B cell (primary cell): Measurements from ENCODE around the gene SIX1. TPM values are rescaled to one million over a fixed set of nuclear protein-coding genes. Genes with fewer than 3 reads are reported as not detected.

Experiments used
- ATAC-seq: fragments of 200-7000 bp; cut with Tn5 transposase; one replicate; pipeline ENCODE4 v1.10.0; 2021; ENCODE audit warnings: low read depth, mild to moderate bottlenecking, moderate number of reproducible peaks, moderate library complexity
- CTCF ChIA-PET: fragments of 350-600 bp; sonication (Branson Sonifier 250); formaldehyde crosslinking; loops from one replicate; lab custom pipeline; 2021; ENCODE audit warnings: antibody characterized with exemption, inconsistent platforms; lab: Charles Lee
- POLR2A ChIA-PET: fragments of 350-600 bp; sonication (Branson Sonifier 250); formaldehyde crosslinking; loops from one replicate; lab custom pipeline; 2021; ENCODE audit warnings: antibody characterized with exemption; lab: Charles Lee
- DNase-seq: peaks from one replicate; pipeline ENCODE4 v3.0.0; 2013
- H2AFZ ChIP-seq: 2 replicates; pipeline ENCODE4 v1.6.1; 2012; ENCODE audit warnings: mild to moderate bottlenecking, low read depth, low read length; ENCODE audit not compliant: insufficient read depth, poor library complexity, severe bottlenecking
- H3K27ac ChIP-seq, 2 donors: 1 replicate in 1 of 2; 2 replicates in 1 of 2; pipeline ENCODE4 v1.5.1; 2012 to 2013; ENCODE audit warnings: low read length in 2 of 2, mild to moderate bottlenecking in 2 of 2, moderate library complexity in 1 of 2
- H3K27me3 ChIP-seq, 4 experiments: fragments of 200-600 bp in 1 of 4; sonication (generic) in 1 of 4; replicated peaks in 1 of 4; 1 replicate in 2 of 4; 2 replicates in 2 of 4; pipeline versions ENCODE4 v1.6.1 to v1.7.0; 2013 to 2016; ENCODE audit warnings: low read length in 3 of 4, mild to moderate bottlenecking in 2 of 4, mixed read lengths in 1 of 4, moderate library complexity in 1 of 4; ENCODE audit not compliant: insufficient read depth in 4 of 4, control insufficient read depth in 3 of 4; ENCODE audit errors: control extremely low read depth in 1 of 4
- H3K36me3 ChIP-seq, 2 experiments: replicated peaks in 1 of 2; 1 replicate in 1 of 2; 2 replicates in 1 of 2; pipeline versions ENCODE4 v1.6.1 to v1.7.1; 2013; ENCODE audit warnings: low read length in 1 of 2; ENCODE audit not compliant: insufficient read depth in 2 of 2, control insufficient read depth in 1 of 2; ENCODE audit errors: control extremely low read depth in 1 of 2, extremely low read depth in 1 of 2
- H3K4me1 ChIP-seq, 2 donors: fragments of 200-600 bp in 1 of 2; sonication (generic) in 1 of 2; 1 replicate in 1 of 2; 2 replicates in 1 of 2; pipeline versions ENCODE4 v1.5.1 to v1.6.1; 2013 to 2017; ENCODE audit warnings: low read length in 2 of 2; ENCODE audit not compliant: control insufficient read depth in 2 of 2, insufficient read depth in 2 of 2
- H3K4me2 ChIP-seq: replicated peaks from 2 replicates; pipeline ENCODE3; 2012; ENCODE audit warnings: mild to moderate bottlenecking, low read depth, low read length; ENCODE audit not compliant: poor library complexity, severe bottlenecking
- H3K4me3 ChIP-seq, 5 experiments: fragments of 200-600 bp in 1 of 5; sonication (generic) in 1 of 5; 1 replicate in 3 of 5; 2 replicates in 2 of 5; pipeline versions ENCODE4 v1.5.1 to v1.7.0; 2011 to 2016; ENCODE audit warnings: low read length in 4 of 5, mild to moderate bottlenecking in 4 of 5, low read depth in 2 of 5, control low read depth in 1 of 5, moderate library complexity in 1 of 5; ENCODE audit not compliant: insufficient read depth in 1 of 5; ENCODE audit errors: control extremely low read depth in 1 of 5, extremely low read depth in 1 of 5
- H3K79me2 ChIP-seq: fragments of 200-600 bp; sonication (generic); one replicate; pipeline ENCODE4 v1.6.0; 2016; ENCODE audit warnings: low read length; ENCODE audit not compliant: control insufficient read depth, insufficient read depth
- H3K9ac ChIP-seq: fragments of 200-600 bp; sonication (generic); 2 replicates; pipeline ENCODE4 v1.6.1; 2017; ENCODE audit warnings: mild to moderate bottlenecking, low read length, moderate library complexity
- H3K9me3 ChIP-seq, 3 donors: one replicate each; pipeline versions ENCODE4 v1.6.1 to v1.7.1; 2013; ENCODE audit warnings: low read length in 2 of 3; ENCODE audit not compliant: control insufficient read depth in 2 of 3, insufficient read depth in 1 of 3; ENCODE audit errors: control extremely low read depth in 1 of 3
- H4K20me1 ChIP-seq: 2 replicates; pipeline ENCODE4 v1.6.0; 2012; ENCODE audit warnings: mild to moderate bottlenecking, low read length; ENCODE audit not compliant: insufficient read depth, control insufficient read depth, poor library complexity, severe bottlenecking
- H3K27ac Mint-ChIP-seq: one replicate; pipeline ENCODE4 v1.8.0; 2021; ENCODE audit warnings: mixed read lengths
- H3K27me3 Mint-ChIP-seq: one replicate; pipeline ENCODE4 v1.8.0; 2021; ENCODE audit warnings: mixed read lengths
- H3K4me1 Mint-ChIP-seq: one replicate; pipeline ENCODE4 v1.8.0; 2021; ENCODE audit warnings: mixed read lengths
- H3K4me3 Mint-ChIP-seq: one replicate; pipeline ENCODE4 v1.8.0; 2021; ENCODE audit warnings: mixed read lengths
- H3K9me3 Mint-ChIP-seq: one replicate; pipeline ENCODE4 v1.8.0; 2022; ENCODE audit warnings: mixed read lengths; ENCODE audit not compliant: insufficient read depth
- CTCF ChIP-seq: fragments of 200-600 bp; IDR thresholded peaks from one replicate; pipeline ENCODE4 v1.8.0; 2022; ENCODE audit warnings: antibody characterized with exemption, mild to moderate bottlenecking
- EZH2 ChIP-seq: IDR thresholded peaks from 2 replicates; pipeline ENCODE4 v1.6.1; 2012; ENCODE audit warnings: borderline replicate concordance, low read depth, mild to moderate bottlenecking, moderate library complexity, low read length; ENCODE audit not compliant: insufficient read depth, poor library complexity, severe bottlenecking
- WGBS: methylation state at CpG from one replicate; pipeline ENCODE4 v1.1.5; 2013; ENCODE audit warnings: missing lambda C conversion rate; ENCODE audit not compliant: insufficient coverage; 5-methylcytosine and 5-hydroxymethylcytosine counted together
- intact Hi-C: fragments of 100-400 bp; cut with micrococcal nuclease; formaldehyde crosslinking; loops from one replicate; pipeline ENCODE4 v1.10.0; 2022
- polyA plus RNA-seq: library from polyadenylated mRNA; depleted of rRNA; stranded (reverse); fragments of >200 nt; gene quantifications from 2 replicates; pipeline ENCODE4 v1.2.3, GENCODE V29; 2012
- total RNA-seq, 2 donors: library from RNA; stranded (reverse); fragments of 120-200 nt in 1 of 2; gene quantifications; 1 replicate in 1 of 2; 2 replicates in 1 of 2; pipeline versions ENCODE4 v1.2.3 to v1.2.4, GENCODE V29; 2013 to 2022

The SIX1 gene
- total and polyA plus RNA-seq, 2 donors (not counting 1 experiment from before 2014, with no cell fraction given), result 0.12 to 0.16 TPM

DNA sequence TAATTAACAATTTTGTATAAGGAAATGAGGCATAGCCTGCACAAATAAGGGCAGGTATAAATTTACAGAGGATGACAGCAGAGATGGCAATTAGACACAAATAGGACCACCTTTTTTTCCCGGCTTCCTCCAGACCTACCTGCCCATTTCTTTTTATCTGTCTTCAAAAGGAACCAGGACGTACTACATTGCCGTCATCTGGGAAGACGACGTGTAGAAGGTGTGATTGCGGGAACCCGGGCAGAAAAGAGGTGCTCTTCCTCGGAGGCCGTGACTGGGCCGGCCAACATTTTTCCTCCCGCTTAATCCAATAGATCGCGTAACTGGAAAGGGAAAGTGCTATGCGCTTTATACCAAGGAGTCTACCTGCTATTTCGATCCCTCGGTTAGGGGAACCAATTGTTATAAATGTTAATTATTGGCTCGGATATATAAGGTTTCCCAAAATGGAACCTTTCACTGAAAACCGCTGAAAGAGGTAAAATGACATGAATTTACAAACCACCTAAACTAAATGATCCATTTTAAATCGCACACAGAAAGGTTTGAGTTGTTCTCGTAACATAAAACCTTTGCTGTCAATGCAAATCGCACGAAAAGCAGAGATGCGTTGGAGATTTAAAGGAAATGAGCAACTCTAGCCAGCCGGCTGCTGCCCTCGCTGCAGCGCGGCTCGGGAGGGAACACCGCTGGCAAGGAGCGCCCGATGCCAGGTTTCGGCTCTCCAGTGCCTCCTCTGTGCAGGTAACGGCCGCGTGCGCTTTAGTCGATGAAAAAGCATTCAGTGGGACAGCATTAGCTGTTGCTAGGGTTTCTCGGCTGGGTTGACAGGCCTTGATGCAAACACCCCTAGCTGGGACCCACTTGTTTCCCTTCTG lies 2.8 kb upstream of the SIX1 start:
- peaks cover 6% of the 10 kb centered on the region for H3K9me3 Mint-ChIP-seq
- CTCF ChIA-PET, result no interaction called here
- DNase-seq, result peak; percentile 47
- Histone ChIP-seq H3K79me2 (no peaks in the 10 kb centered on the region), H2AFZ (no peak overlapping the region), H3K4me3 (no peak overlapping the region), H3K27me3 (peaks cover 0 to 98% (median 79%) of the 10 kb centered on the region in 4 experiments), H3K27ac (no peak overlapping the region), H3K4me2 (no peak overlapping the region), H3K4me1 (peaks cover 50 to 61% of the 10 kb centered on the region in 2 donors), H3K9ac (no peak overlapping the region), H3K36me3 (no peaks in the 10 kb centered on the region), H3K9me3 (peaks cover 2 to 83% (median 45%) of the 10 kb centered on the region in 3 donors), H4K20me1 (no peaks in the 10 kb centered on the region)
- peaks cover 82% of the 10 kb centered on the region for H3K27me3 Mint-ChIP-seq
- POLR2A ChIA-PET, result no interaction called here
- H3K27ac Mint-ChIP-seq, result peak overlapping the region; percentile 60
- ATAC-seq, result no peak
- 14% methylated on average over 31 of the region's 38 CpGs for WGBS
- no peak for TF ChIP-seq EZH2
- TF ChIP-seq CTCF, result no peak
- peaks cover 50% of the 10 kb centered on the region for H3K4me1 Mint-ChIP-seq
- H3K4me3 Mint-ChIP-seq, result no peak overlapping the region
- intact Hi-C loops, result loop anchor here (5.0 kb wide), 1 partner anchor 140 kb away; no protein-coding TSS in a partner anchor
